HepG2 (cell line): ENCODE data around the gene CRIM1. TPM values are rescaled to one million over a fixed set of nuclear protein-coding genes. Genes with fewer than 3 reads are reported as not detected.

Experiments used
- KDM6A ChIP-seq: IDR thresholded peaks from 2 replicates; pipeline ENCODE4 v1.6.1; 2016; ENCODE audit warnings: low read depth
- LCORL ChIP-seq, 2 experiments: fragments of 450-650 bp in 1 of 2; sonication (generic) in 1 of 2; formaldehyde crosslinking in 1 of 2; IDR thresholded peaks; 2 replicates each; pipeline versions ENCODE4 v1.5.0 to v1.6.1; 2017 to 2020; ENCODE audit warnings: antibody characterized with exemption in 1 of 2, missing genetic modification reagents in 1 of 2
- MBNL3 ChIP-seq: fragments of 250-450 bp; sonication (Bioruptor Pico); conservative IDR thresholded peaks from 2 replicates; pipeline ENCODE4 v1.8.0; 2022; ENCODE audit warnings: mild to moderate bottlenecking, inconsistent platforms
- RAD21 ChIP-seq: fragments of 450-650 bp; formaldehyde crosslinking; IDR thresholded peaks from 2 replicates; pipeline ENCODE4 v1.5.0; 2020; ENCODE audit warnings: mild to moderate bottlenecking
- ZBTB8A ChIP-seq: sonication (generic); formaldehyde crosslinking; IDR thresholded peaks from 2 replicates; pipeline ENCODE4 v1.4.0; 2020; ENCODE audit warnings: mild to moderate bottlenecking, low read depth, missing genetic modification reagents, borderline replicate concordance
- ZMAT3 ChIP-seq: sonication (generic); formaldehyde crosslinking; conservative IDR thresholded peaks from 2 replicates; pipeline ENCODE4 v1.7.0; 2021; ENCODE audit warnings: missing genetic modification reagents
- ZNF136 ChIP-seq: sonication (generic); formaldehyde crosslinking; IDR thresholded peaks from 2 replicates; pipeline ENCODE4 v1.8.1; 2022; ENCODE audit warnings: low read depth, mild to moderate bottlenecking, moderate library complexity, missing genetic modification reagents
- ZNF232 ChIP-seq: sonication (generic); formaldehyde crosslinking; IDR thresholded peaks from 2 replicates; pipeline ENCODE4 v1.4.0; 2020; ENCODE audit warnings: missing genetic modification reagents, borderline replicate concordance
- ZNF569 ChIP-seq: sonication (generic); formaldehyde crosslinking; IDR thresholded peaks from 2 replicates; pipeline ENCODE4 v1.5.0; 2020; ENCODE audit warnings: mild to moderate bottlenecking, missing genetic modification reagents, moderate library complexity, borderline replicate concordance
- ZNF678 ChIP-seq: sonication (generic); formaldehyde crosslinking; IDR thresholded peaks from 2 replicates; pipeline ENCODE4 v1.4.0; 2020; ENCODE audit warnings: mild to moderate bottlenecking, missing genetic modification reagents
- polyA plus RNA-seq, 8 experiments: library from polyadenylated mRNA; depleted of rRNA in 3 of 8; stranded (reverse) in 7 of 8; unstranded in 1 of 8; fragments of >200 nt; fragmentation: Illumina TruSeq in 4 of 8; extraction: Trizol in 4 of 8; gene quantifications; 2 replicates each; pipeline versions ENCODE4 v1.2.1 to v1.2.3, GENCODE V29; 2011 to 2016; ENCODE audit warnings: low read depth in 4 of 8, missing spikeins in 1 of 8, mixed read lengths in 1 of 8; ENCODE audit not compliant: insufficient read depth in 1 of 8
- total RNA-seq, 5 experiments: library from RNA; depleted of rRNA; stranded (reverse); fragments of >200 nt; fragmentation: Illumina TruSeq; extraction: Trizol; gene quantifications; 2 replicates each; pipeline ENCODE4 v1.2.3, GENCODE V29; 2016; ENCODE audit warnings: low read depth in 1 of 5
- TF ChIP-seq, protein P1 (sequence below): sonication (generic); formaldehyde crosslinking; IDR thresholded peaks from 2 replicates; pipeline ENCODE4 v1.5.0; 2020; ENCODE audit warnings: mild to moderate bottlenecking, missing genetic modification reagents
- TF ChIP-seq, protein P2 (sequence below): sonication (generic); formaldehyde crosslinking; IDR thresholded peaks from 2 replicates; pipeline ENCODE4 v1.4.0; 2020; ENCODE audit warnings: mild to moderate bottlenecking, missing genetic modification reagents
- TF ChIP-seq, protein P3 (sequence below): sonication (generic); formaldehyde crosslinking; IDR thresholded peaks from 2 replicates; pipeline ENCODE4 v1.4.0; 2020; ENCODE audit warnings: low read depth, mild to moderate bottlenecking, missing genetic modification reagents
- TF ChIP-seq, protein P4 (sequence below): sonication (generic); formaldehyde crosslinking; IDR thresholded peaks from 2 replicates; pipeline ENCODE4 v1.8.0; 2022; ENCODE audit warnings: mild to moderate bottlenecking, missing genetic modification reagents, moderate library complexity
- TF ChIP-seq, protein P5 (sequence below): sonication (generic); formaldehyde crosslinking; IDR thresholded peaks from 2 replicates; pipeline ENCODE4; 2020; ENCODE audit warnings: missing genetic modification reagents, mild to moderate bottlenecking, borderline replicate concordance
- TF ChIP-seq, protein P6 (sequence below): sonication (generic); formaldehyde crosslinking; IDR thresholded peaks from 2 replicates; pipeline ENCODE4 v1.8.1; 2022; ENCODE audit warnings: low read depth, mild to moderate bottlenecking, missing genetic modification reagents

CRIM1 gene
- total and polyA plus RNA-seq, 2 of the 13 experiments (the other 11 are each of a cell fraction or from before 2014, with no cell fraction given) = 39.1 to 69.9 TPM

DNA sequence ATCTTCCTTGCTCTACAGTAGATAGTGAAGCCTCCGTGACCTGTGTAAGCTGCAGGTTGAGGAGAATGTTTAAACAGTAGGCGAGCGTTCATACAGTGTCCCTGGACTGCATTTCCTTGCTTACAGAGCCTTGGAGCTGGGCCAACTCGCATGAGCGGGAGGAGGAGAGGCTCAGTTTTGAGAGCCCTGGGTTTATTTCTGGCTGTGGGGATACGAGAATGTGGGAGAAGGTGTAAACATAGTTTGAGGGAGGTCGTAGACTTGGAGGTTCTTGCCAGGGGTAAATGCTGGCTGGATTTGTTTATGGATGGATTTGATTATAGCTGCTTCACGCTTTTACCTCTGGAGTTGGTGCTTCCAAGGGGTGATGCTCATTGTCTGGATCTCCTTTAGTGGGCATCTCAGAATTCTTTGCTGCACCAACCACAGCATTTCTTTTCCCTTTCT, 20.8 kb downstream of the CRIM1 start (continued):
- TF ChIP-seq, protein P1, sequence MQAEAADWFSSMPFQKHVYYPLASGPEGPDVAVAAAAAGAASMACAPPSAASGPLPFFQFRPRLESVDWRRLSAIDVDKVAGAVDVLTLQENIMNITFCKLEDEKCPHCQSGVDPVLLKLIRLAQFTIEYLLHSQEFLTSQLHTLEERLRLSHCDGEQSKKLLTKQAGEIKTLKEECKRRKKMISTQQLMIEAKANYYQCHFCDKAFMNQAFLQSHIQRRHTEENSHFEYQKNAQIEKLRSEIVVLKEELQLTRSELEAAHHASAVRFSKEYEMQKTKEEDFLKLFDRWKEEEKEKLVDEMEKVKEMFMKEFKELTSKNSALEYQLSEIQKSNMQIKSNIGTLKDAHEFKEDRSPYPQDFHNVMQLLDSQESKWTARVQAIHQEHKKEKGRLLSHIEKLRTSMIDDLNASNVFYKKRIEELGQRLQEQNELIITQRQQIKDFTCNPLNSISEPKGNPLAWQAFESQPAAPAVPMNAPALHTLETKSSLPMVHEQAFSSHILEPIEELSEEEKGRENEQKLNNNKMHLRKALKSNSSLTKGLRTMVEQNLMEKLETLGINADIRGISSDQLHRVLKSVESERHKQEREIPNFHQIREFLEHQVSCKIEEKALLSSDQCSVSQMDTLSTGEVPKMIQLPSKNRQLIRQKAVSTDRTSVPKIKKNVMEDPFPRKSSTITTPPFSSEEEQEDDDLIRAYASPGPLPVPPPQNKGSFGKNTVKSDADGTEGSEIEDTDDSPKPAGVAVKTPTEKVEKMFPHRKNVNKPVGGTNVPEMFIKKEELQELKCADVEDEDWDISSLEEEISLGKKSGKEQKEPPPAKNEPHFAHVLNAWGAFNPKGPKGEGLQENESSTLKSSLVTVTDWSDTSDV = no peak
- no peak for TF ChIP-seq ZBTB8A
- TF ChIP-seq, protein P2, sequence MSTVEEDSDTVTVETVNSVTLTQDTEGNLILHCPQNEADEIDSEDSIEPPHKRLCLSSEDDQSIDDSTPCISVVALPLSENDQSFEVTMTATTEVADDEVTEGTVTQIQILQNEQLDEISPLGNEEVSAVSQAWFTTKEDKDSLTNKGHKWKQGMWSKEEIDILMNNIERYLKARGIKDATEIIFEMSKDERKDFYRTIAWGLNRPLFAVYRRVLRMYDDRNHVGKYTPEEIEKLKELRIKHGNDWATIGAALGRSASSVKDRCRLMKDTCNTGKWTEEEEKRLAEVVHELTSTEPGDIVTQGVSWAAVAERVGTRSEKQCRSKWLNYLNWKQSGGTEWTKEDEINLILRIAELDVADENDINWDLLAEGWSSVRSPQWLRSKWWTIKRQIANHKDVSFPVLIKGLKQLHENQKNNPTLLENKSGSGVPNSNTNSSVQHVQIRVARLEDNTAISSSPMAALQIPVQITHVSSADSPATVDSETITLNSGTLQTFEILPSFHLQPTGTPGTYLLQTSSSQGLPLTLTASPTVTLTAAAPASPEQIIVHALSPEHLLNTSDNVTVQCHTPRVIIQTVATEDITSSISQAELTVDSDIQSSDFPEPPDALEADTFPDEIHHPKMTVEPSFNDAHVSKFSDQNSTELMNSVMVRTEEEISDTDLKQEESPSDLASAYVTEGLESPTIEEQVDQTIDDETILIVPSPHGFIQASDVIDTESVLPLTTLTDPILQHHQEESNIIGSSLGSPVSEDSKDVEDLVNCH (CRISPR knock-in tag) = no peak
- TF ChIP-seq LCORL (IDR thresholded peaks at IDR 0.05) = no peak
- peak; percentile 51; the same call in 1 of the 2 replicates for TF ChIP-seq LCORL (CRISPR knock-in tag; IDR thresholded peaks at IDR 0.05)
- no peak for TF ChIP-seq MBNL3 (CRISPR knock-in tag)
- no peak for TF ChIP-seq ZMAT3 (CRISPR knock-in tag)
- TF ChIP-seq, protein P3, sequence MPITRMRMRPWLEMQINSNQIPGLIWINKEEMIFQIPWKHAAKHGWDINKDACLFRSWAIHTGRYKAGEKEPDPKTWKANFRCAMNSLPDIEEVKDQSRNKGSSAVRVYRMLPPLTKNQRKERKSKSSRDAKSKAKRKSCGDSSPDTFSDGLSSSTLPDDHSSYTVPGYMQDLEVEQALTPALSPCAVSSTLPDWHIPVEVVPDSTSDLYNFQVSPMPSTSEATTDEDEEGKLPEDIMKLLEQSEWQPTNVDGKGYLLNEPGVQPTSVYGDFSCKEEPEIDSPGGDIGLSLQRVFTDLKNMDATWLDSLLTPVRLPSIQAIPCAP (CRISPR knock-in tag) = no peak
- TF ChIP-seq KDM6A = 0 out of 2 replicates have a peak, but pooled peaks have one; percentile 26
- TF ChIP-seq, protein P4, sequence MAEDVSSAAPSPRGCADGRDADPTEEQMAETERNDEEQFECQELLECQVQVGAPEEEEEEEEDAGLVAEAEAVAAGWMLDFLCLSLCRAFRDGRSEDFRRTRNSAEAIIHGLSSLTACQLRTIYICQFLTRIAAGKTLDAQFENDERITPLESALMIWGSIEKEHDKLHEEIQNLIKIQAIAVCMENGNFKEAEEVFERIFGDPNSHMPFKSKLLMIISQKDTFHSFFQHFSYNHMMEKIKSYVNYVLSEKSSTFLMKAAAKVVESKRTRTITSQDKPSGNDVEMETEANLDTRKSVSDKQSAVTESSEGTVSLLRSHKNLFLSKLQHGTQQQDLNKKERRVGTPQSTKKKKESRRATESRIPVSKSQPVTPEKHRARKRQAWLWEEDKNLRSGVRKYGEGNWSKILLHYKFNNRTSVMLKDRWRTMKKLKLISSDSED (CRISPR knock-in tag) = no peak
- no peak for TF ChIP-seq ZNF569 (CRISPR knock-in tag)
- TF ChIP-seq, protein P5, sequence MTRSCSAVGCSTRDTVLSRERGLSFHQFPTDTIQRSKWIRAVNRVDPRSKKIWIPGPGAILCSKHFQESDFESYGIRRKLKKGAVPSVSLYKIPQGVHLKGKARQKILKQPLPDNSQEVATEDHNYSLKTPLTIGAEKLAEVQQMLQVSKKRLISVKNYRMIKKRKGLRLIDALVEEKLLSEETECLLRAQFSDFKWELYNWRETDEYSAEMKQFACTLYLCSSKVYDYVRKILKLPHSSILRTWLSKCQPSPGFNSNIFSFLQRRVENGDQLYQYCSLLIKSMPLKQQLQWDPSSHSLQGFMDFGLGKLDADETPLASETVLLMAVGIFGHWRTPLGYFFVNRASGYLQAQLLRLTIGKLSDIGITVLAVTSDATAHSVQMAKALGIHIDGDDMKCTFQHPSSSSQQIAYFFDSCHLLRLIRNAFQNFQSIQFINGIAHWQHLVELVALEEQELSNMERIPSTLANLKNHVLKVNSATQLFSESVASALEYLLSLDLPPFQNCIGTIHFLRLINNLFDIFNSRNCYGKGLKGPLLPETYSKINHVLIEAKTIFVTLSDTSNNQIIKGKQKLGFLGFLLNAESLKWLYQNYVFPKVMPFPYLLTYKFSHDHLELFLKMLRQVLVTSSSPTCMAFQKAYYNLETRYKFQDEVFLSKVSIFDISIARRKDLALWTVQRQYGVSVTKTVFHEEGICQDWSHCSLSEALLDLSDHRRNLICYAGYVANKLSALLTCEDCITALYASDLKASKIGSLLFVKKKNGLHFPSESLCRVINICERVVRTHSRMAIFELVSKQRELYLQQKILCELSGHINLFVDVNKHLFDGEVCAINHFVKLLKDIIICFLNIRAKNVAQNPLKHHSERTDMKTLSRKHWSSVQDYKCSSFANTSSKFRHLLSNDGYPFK = no peak
- no peak for TF ChIP-seq RAD21 (CRISPR knock-in tag)
- TF ChIP-seq ZNF136 = 0 out of 2 replicates have a peak, but pooled peaks have one; percentile 47
- no peak for TF ChIP-seq ZNF678 (CRISPR knock-in tag)
- TF ChIP-seq, protein P6, sequence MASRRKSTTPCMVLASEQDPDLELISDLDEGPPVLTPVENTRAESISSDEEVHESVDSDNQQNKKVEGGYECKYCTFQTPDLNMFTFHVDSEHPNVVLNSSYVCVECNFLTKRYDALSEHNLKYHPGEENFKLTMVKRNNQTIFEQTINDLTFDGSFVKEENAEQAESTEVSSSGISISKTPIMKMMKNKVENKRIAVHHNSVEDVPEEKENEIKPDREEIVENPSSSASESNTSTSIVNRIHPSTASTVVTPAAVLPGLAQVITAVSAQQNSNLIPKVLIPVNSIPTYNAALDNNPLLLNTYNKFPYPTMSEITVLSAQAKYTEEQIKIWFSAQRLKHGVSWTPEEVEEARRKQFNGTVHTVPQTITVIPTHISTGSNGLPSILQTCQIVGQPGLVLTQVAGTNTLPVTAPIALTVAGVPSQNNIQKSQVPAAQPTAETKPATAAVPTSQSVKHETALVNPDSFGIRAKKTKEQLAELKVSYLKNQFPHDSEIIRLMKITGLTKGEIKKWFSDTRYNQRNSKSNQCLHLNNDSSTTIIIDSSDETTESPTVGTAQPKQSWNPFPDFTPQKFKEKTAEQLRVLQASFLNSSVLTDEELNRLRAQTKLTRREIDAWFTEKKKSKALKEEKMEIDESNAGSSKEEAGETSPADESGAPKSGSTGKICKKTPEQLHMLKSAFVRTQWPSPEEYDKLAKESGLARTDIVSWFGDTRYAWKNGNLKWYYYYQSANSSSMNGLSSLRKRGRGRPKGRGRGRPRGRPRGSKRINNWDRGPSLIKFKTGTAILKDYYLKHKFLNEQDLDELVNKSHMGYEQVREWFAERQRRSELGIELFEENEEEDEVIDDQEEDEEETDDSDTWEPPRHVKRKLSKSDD (CRISPR knock-in tag) = no peak
- no peak for TF ChIP-seq ZNF232 (CRISPR knock-in tag)
